SHP77 (cell line): ENCODE results near the gene EFCC1.
A peak's percentile ranks its signal among the peaks of the same experiment; 100 is the strongest.

Experiments used
- DNase-seq, 2 experiments: peaks; one replicate each; lab custom pipeline; 2025; lab: John Stamatoyannopoulos, UW

The EFCC1 gene

GRCh38 chr3:129032716-129033115 lies 31.6 kb downstream of the EFCC1 start:
- DNase-seq: no peak

- DNase-seq: no peak
Measured at GRCh38 chr3:129033151-129033550, 32.0 kb downstream of the EFCC1 start.

- DNase-seq: no peak
Measured at GRCh38 chr3:129033633-129034321, 32.7 kb downstream of the EFCC1 start.

- no peak for DNase-seq
Measured at GRCh38 chr3:129034642-129035041, 33.5 kb downstream of the EFCC1 start.

- DNase-seq: no peak
Measured at GRCh38 chr3:129035360-129036221, 34.5 kb downstream of the EFCC1 start.

GRCh38 chr3:129036222-129037092 lies 35.4 kb downstream of the EFCC1 start:
- DNase-seq: no peak

GRCh38 chr3:129037093-129037419 lies 36.0 kb downstream of the EFCC1 start:
- DNase-seq: no peak

GRCh38 chr3:129038121-129038855 lies 37.2 kb downstream of the EFCC1 start:
- no peak for DNase-seq

- DNase-seq: peak; percentile 73 to 92
Measured at GRCh38 chr3:129039271-129040038, 38.4 kb downstream of the EFCC1 start.

GRCh38 chr3:129040039-129040336 lies 38.9 kb downstream of the EFCC1 start:
- no peak for DNase-seq

- no peak for DNase-seq
Measured at GRCh38 chr3:129040579-129041300, 39.6 kb downstream of the EFCC1 start.

GRCh38 chr3:129045675-129046036 lies 44.6 kb downstream of the EFCC1 start:
- no peak for DNase-seq

GRCh38 chr3:129046037-129046731 lies 45.1 kb downstream of the EFCC1 start:
- DNase-seq: no peak

- no peak for DNase-seq
Measured at GRCh38 chr3:129046732-129047552, 45.8 kb downstream of the EFCC1 start.

- DNase-seq: no peak
Measured at GRCh38 chr3:129047553-129047839, 46.4 kb downstream of the EFCC1 start.

- no peak for DNase-seq
Measured at GRCh38 chr3:129050556-129051295, 49.6 kb downstream of the EFCC1 start.

GRCh38 chr3:129051871-129052340 lies 50.8 kb downstream of the EFCC1 start:
- no peak for DNase-seq

GRCh38 chr3:129052675-129053074 lies 51.6 kb downstream of the EFCC1 start:
- peak in 1 of 2 experiments; percentile 32 for DNase-seq
